WTC11 (cell line): ENCODE measurements around the gene MGMT.

ENCODE experiments used
- MXD4 ChIP-seq: fragments of 250-450 bp; sonication (Bioruptor Pico); IDR thresholded peaks from 2 replicates; pipeline ENCODE4 v1.8.0; 2021; ENCODE audit warnings: mild to moderate bottlenecking, moderate library complexity, borderline replicate concordance
- NR2C2 ChIP-seq: sonication (generic); formaldehyde crosslinking; IDR thresholded peaks from 2 replicates; pipeline ENCODE4 v1.8.0; 2022; ENCODE audit warnings: mild to moderate bottlenecking, missing genetic modification reagents
- SMAD4 ChIP-seq: sonication (generic); formaldehyde crosslinking; IDR thresholded peaks from 2 replicates; pipeline ENCODE4 v1.8.0; 2022; ENCODE audit warnings: mild to moderate bottlenecking, missing genetic modification reagents
- ZNF423 ChIP-seq: fragments of 250-450 bp; sonication (Bioruptor Pico); IDR thresholded peaks from 2 replicates; pipeline ENCODE4 v2.1.2; 2022; ENCODE audit warnings: mild to moderate bottlenecking, moderate library complexity
- TF ChIP-seq, protein P1 (sequence below): fragments of 200-600 bp; IDR thresholded peaks from 2 replicates; pipeline ENCODE4 v1.8.0; 2022; ENCODE audit warnings: antibody characterized with exemption

DNA sequence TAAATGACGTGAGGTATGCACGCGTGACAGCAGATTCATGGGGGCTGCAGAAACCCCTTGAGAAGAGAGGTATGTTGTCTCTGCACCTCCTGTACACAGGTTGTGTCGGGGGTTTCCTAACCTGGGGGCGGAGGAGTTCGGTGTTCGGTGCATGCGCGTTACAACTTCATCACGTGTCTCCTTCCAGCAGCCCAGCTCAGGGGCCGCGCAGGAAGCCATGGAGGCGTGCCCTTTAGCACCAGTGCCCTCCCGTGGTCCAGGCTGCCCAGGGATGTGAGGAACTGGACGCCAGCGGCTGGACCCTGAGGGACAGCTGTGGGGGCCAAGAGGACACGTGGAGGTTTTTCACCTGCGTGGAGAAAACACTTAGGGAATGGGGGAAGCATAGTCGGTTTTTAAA, 310.6 kb downstream of the MGMT start:
- TF ChIP-seq, protein P1, sequence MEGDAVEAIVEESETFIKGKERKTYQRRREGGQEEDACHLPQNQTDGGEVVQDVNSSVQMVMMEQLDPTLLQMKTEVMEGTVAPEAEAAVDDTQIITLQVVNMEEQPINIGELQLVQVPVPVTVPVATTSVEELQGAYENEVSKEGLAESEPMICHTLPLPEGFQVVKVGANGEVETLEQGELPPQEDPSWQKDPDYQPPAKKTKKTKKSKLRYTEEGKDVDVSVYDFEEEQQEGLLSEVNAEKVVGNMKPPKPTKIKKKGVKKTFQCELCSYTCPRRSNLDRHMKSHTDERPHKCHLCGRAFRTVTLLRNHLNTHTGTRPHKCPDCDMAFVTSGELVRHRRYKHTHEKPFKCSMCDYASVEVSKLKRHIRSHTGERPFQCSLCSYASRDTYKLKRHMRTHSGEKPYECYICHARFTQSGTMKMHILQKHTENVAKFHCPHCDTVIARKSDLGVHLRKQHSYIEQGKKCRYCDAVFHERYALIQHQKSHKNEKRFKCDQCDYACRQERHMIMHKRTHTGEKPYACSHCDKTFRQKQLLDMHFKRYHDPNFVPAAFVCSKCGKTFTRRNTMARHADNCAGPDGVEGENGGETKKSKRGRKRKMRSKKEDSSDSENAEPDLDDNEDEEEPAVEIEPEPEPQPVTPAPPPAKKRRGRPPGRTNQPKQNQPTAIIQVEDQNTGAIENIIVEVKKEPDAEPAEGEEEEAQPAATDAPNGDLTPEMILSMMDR: no peak
- TF ChIP-seq ZNF423 (CRISPR knock-in tag): no peak
- no peak for TF ChIP-seq MXD4 (CRISPR knock-in tag)
- TF ChIP-seq SMAD4 (CRISPR knock-in tag): no peak
- no peak for TF ChIP-seq NR2C2 (CRISPR knock-in tag)
